GM21723 (cell line): Measurements from ENCODE around the gene CD93.

Experiments
- ATAC-seq: cut with Tn5 transposase; IDR thresholded peaks from one replicate; pipeline ENCODE4 v1.9.1; 2021; ENCODE audit warnings: mild to moderate bottlenecking, moderate library complexity; ENCODE audit not compliant: unreplicated experiment

The CD93 gene, protein sequence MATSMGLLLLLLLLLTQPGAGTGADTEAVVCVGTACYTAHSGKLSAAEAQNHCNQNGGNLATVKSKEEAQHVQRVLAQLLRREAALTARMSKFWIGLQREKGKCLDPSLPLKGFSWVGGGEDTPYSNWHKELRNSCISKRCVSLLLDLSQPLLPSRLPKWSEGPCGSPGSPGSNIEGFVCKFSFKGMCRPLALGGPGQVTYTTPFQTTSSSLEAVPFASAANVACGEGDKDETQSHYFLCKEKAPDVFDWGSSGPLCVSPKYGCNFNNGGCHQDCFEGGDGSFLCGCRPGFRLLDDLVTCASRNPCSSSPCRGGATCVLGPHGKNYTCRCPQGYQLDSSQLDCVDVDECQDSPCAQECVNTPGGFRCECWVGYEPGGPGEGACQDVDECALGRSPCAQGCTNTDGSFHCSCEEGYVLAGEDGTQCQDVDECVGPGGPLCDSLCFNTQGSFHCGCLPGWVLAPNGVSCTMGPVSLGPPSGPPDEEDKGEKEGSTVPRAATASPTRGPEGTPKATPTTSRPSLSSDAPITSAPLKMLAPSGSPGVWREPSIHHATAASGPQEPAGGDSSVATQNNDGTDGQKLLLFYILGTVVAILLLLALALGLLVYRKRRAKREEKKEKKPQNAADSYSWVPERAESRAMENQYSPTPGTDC

DNA sequence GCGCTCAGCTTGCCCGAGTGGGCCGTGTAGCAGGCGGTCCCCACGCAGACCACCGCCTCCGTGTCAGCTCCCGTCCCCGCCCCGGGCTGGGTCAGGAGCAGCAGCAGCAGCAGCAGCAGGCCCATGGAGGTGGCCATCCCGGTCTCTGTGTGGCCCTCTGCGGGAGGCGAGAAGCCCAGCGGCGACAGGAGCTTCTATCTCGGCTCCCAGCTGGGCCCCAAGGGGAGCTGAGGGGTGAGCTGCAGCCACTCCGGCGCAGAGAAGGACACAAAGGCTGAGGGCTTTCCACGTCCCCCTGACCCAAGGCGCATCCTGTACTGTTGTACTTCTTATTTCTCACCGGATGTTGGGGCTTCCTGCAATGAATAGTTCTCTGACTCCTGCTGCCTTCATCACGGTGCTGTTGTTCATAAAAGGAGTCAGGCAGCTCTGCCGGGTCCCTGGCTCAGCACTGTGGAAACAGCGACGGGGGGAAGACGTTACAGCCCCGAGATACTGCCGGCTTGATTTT, at the start of gene CD93:
Gene CD93, minus strand, starts transcription at position 269 of the 511 bp plus-strand sequence. Its CDS starts 132 bp downstream, at position 137.
- peak; percentile 57 for ATAC-seq

DNA sequence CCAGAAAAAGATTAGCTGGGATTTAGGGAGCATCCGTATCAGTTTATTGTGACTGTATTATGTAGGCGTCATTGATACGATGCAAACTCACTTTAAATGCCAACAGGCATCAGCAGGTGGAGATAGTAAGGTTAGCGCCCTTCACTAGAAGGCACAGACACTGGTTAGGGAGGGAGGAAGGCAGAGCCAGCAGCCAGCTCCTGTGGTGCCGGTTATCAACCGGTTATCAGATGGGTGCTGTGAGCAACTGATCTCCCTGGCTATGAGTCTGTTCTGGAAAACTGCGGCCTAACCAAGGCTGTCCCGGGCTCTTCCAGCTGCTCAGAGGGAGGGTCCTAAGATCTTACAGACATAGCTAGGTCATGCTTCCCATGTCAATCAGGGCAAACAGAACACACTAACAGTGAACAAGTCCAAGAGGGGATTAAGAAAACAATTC, 47.5 kb upstream of the CD93 start:
- no peak for ATAC-seq

DNA sequence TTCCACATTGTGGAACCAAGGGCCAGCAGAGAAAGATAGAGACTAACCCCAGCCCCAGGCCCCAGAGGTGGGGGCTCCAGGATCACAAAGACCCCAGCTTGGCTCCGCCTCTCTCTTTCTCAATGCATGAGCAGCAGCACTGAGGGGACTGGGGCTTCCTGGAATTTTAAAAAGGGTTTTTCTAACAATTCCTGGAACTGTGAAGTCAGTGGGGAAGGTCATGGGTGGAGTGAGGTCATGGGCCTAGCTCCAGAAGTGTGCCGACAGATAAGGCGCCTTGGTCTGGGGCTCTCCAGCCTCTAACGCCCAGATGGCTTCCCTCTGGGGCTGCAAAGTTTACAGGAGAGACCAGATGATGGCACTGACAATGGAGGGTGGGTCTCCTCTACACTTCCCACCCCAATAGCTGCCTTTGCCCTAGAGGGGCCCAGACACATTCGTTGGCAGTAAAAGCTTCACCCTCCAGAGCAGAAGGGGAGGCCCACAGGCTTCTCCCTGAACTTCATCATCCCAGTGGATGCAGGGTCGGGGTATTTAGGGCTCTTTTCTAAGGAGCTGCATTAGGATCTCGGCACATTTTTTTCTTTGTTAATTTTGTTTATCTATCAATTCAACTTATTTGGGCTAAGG, 46.9 kb upstream of the CD93 start:
- ATAC-seq: no peak

DNA sequence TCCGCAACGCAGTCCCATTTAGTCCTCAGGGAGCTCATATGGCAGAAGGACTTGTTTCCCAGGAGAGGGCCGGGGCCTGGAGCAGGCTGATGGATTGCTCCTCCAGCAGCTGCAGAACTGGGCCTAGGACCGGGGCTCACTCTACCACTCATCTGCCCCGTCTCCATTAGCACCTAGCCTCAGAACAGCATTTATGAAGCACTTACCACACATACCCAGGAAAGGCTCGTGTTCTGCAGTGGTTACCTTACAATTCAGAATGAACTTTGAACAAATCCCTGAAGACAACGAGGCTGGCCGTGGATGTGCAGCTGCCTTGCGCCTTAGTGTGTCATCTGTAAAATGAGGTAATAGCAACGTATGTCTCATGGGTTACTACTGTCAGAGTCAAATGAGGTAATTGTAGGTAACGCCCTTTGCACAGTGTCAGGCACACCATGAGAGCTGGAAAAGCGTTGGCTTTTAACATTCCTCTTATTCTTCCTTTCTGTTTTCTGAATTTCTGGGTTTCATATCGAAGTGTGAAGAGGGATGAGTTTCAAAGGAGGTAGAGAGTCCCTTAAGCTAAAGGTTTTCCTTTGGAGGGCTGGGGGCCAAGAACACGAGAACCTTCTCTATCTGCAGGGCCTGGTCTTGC, 46.3 kb upstream of the CD93 start:
- ATAC-seq: no peak

DNA sequence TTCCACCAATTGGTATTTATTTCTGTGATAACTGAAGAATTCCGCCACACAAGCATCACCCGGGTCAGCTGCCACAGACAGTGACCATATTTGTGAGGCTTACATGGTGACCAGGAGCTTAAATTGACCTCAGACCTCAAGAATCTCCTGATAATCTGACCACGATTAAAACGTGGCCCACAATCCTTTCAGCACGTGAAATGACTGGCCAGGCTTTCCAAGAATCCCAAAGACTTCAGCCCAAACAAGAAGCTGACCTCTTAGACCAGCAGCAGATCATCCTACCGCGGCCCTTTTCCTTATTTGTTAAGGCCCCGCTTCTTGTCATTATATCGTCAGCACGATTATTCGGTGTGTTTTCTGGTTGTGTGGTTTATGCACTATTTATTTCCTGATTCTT, 45.6 kb upstream of the CD93 start:
- no peak for ATAC-seq

DNA sequence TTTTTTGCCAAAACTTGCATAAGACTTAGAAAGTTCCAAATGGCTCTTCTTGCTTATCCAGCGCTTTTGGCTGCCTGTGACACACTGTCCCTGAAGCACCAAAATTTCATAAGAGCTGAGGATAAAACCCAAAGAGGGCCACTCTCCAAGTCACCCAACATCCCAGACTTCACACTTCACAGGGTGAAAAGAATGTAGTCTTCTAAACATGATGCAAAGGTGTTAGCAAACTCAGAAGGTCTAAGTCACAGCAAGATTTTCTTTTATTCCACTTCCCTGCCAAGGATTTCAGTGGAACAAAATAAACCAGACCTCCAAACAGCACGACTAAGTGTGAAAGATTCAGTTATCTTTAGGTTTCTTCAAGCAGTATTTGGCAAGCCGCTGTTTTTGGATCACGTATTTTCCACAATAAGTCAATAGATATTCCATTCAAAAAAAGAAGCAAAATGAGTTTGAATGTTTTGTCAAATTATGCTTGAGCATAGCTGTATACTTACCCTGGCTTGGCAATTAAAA, 44.6 kb upstream of the CD93 start:
- ATAC-seq: no peak

DNA sequence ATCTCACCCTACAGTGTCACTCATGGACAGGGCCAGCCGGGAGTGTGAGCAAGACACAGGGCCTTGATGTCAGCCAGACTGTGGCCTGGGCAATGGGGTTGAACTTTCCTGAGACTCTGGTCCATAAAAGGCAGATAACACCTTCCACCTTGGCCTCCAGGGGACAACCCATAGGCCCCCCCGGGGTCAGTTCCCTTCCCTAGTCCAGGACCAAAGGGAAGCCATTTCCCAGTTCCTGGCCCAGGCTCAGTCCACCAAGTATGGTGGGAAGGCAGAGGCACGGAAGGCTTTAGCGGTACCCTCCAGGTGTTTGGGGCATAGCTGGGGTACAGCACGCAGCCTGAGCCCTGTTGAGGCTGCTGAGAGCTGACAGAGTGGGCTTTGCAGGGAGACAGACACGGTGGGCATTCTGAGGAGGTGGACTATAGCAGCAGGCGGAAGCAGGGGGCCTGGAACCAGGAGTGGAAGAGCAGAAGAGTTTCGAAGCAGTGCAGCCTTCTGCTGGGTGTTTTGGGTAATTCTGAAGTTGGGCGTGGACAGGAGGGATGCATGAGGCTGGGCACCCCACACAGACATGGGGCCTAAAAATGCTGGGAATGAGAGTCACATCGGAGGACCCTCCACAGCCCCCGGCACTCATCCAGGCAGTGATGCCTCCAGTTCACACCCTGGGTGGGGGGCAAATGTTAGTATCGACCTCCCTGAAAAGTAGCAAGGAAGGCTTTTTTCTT, 43.9 kb upstream of the CD93 start:
- no peak for ATAC-seq

DNA sequence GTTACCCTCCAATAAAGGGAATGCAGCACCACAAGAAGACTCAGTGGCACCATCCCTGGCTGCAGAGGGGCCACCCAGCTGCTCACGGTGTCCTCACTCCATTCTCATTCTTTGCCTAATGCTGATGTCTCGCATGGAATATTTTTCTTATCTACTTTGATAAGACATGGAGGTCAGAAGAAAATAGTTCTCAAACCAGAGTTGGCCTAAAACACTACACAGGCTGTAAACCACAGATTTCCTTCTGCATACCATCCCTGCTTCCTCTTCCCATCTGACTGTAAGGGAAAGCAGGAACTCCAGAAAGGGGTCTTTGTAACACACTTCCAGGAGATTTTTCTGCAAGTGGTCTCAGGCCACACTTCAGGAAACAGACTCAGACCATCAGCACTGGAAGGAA, 43.1 kb upstream of the CD93 start:
- ATAC-seq: no peak

DNA sequence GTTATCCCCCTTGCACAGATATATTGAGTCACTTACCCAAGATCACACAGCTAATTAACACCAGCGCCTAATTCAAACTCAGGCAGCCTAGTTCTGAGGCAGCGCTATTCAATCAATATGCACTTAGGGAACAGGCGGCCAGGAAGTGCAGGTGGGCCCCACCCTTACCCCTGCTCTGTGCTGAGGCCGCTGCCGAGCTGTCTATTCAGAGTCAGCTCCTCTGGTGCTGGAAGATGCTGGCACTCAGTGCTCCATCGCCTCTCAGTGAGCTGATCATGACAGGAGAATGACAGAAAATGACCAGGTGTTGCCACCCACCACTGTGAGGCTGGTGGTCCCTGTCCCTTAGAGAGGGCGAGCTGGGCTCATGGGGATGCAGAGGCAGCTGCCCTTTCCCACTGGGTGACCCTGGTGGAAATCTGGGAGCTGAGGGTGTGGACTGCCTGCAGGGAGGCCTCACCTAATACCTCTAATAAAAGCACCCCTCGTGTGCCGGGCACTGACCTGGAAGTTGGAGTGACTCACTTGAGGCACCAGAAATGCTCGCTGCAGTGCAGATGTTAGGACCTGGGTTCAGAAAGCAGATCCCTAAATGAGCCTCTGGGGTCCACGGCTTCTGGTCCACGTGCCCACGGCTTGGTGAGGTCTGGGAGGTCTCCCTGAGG, 42.5 kb upstream of the CD93 start:
- no peak for ATAC-seq

DNA sequence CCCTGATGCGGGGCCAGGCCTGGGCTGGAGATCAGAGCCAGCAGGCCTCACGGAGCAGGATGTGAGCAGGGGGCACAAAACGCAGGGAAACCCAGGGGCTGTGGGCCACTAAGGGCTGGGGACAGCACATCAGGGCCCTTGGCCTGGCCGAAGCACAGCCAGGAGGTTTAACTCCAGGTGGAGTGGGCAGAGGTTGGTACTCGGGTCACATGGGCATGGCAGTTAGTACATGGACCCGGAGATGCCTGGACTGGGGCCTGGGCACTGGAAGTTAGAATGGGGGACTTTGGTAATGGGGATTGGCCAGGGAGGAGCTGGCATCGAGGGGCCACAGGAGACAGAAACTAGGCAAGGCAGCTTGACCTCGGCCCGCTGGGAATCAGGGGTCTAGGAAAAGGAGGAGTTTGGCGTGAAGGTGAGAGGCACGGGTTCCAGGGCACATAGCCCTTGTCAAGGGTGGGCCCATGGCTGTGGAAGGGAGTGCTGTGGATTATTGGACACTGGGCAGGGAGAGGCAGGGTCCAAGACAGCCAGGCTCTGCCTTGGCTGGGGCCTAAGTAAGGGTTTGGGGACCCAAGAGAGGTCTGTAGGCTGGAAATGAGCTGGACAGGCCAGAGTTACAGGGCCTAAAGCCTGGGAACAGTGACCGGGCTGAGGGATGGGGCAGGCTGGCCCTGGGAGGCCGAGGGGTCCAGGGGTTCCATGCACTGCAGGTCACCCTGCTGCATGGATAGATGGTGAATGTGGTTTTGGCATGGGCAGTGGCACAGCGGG, 41.6 kb upstream of the CD93 start:
- ATAC-seq: no peak

DNA sequence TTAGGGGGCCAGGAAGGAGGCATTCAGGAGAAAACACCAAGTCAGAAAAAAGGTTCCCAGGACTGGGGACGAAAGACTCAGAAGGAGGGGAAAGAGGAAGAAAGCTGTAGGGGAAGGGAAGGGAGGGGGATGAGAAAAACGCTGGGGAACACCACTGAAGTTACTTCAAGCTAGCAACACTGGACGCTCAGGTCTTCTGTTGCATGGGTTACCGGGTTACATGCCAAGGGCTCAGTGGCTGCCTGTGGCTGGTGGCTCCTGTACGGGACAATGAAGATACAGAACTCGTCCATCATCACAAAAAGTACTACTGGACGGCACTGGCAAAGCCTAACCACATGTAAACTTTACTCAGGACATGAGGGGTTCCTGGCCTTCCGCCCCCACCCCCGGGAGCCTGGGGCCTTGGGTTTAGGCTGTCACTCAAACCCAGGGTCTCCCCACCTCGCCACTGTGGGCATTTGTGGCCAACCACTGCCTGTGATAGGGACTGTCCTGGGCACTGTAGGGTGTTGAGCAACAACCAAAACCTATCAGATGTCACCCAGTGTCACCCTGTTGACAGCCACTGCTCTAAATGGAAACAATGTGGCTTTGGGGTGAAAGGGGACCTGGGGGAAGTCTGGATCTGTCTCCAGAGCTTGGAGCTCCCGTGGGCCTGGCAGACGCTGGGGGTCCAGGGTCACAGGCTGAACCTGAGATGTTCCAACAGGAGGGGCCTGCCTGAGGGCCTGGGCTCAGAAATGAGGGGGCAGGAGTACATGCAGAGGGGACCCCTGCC, 40.3 kb upstream of the CD93 start:
- no peak for ATAC-seq

DNA sequence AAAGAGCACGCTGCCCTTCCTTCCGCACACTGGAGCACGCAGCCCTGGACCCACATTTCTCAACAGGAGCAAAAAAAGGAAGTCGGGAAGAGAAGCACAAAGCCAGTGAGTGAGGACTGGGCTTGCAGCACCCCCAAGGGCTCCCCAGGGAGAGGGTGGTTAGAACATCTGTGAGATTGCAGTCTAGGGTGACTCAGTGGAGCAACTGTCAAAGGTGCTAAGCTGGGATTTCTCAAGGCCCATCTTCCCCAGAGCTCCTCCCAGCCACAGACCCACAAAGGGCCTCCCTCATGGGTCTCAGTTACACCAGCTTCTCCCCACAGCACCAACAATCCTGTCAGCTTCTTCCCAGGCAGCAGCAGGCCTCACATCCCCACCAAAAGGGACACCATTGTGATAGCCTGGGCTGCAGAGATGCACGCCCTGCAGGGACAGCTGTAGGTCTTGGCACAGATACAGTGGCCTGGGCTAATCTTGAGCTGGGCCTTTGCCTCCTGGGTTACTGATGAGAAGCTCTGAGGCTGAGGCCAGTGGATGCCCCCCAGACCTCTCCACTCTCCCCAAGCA, 39.6 kb upstream of the CD93 start:
- ATAC-seq: no peak

DNA sequence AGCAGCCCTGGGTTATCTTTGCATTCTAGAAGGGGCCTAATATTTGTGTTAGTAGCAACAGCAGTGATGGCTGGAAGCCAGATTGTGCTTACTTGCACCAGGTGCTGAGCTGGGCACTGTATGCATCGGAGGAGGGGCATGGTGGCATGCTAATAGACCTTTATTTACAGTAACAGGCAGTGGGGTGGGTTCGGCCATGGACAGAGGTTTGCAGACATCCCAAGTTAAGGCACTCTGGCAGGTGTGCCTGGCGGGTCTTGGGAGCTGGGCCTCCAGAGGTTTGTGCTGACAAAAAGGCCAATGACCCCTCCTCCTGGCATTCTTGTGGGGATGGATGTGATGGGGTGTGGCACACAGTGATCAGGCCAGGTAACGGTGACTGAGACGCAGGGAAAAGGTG, 39.0 kb upstream of the CD93 start:
- ATAC-seq: no peak

DNA sequence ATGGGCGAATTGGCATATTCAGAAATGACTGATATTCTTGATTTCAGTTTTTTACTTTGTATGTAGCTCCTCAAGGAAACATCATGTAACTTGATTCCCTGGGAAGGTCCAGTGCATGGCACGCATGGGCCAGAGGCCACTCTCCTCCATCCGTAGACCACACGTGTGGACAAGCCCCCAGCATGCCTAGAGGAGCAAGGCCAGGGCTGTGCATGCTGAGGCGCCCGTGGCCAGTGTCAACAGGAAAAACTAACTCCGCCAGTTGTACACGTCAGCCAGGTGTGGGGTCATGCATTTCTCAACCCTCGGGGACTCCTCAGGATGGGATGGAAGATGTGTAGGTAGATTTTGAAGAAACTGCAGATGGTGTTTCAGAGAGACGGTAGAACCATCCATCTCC, 37.8 kb upstream of the CD93 start:
- no peak for ATAC-seq

DNA sequence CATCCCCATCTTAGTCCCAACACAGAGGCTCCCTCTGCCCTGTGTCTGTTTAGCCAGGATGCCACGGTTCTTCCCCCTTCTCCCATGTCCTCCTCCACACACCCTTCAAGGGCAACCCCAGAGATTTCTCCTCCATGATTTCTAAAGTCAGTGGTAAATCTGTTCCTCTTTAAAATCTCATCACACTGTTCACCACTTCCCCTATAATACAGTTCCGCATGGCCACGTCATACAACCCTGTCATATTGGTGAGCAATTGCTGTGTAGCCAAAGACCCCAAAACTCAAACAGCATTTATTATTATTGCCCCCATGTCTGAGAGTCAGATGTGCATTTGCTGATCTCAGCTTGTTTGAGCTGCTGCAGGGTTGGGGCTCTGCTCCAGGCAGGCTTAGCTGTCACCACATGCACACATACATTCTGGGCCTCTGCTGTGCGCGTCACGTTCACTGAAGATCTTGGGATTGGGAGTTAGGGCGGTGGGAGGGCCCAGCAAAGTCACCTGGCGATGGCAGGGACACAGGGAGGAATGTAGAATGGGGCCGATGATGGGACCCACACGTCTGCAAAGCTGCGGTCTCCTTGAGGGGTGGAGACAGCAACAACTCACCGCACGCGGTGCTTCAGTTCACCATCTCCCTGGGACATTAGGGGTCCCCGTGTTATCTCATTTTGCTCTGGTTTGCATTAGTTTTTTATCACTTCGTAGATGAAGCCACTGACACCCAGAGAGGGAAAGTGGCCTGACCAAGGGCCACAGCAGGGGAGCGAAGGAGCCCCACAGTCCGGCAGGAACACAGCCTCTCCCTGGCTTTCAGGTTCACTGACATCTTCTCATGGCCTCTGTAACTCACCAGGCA, 36.9 kb upstream of the CD93 start:
- no peak for ATAC-seq

DNA sequence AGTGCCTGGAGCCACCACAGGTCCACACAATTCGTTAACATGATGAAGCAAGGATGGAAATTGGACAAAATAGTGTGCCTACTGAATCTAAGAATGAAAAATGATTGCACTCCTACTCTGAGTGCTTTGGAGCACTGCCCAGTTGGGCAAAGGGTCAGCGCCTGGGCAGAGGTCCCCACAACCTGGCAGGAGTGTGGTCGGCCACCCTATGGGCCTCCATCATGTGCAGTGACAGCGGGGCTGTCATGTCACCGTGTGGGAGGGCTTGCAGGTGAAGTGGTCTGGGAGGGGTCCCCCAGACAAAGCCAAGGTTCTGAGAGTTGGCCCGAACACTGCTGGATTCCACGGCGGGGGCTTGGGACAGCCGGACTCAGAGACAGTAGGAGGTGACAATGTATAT, 36.2 kb upstream of the CD93 start:
- ATAC-seq: no peak

DNA sequence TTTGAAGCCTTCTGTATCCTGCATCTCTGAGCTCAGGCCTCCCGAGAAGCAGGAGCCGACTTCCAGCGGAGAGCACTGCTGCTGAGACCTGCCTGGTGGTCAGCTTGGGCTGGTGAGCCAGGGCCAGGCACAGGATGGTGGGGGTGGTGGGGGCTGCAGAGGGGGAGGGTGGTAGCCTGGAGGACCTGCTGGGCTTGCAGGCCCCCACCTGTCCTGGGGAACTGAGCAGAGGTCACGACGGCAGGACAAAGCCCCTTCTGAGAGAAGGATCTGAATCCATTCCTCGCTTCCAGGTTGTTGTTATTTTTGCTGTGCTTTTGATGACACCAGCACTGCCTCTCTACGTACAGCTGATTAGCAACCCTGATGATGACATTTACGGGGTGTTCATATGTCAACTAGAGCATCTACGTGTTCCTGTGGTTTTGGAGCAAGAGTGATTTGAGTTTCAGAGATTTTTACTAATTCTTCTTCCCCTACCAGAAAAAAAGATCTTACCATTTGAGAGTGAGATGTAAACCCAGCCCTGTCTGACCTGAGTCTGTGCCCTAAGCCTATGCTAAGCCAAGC, 35.7 kb upstream of the CD93 start:
- no peak for ATAC-seq
